ENCODE data around the gene CDHR1.

CDHR1 gene

DNA sequence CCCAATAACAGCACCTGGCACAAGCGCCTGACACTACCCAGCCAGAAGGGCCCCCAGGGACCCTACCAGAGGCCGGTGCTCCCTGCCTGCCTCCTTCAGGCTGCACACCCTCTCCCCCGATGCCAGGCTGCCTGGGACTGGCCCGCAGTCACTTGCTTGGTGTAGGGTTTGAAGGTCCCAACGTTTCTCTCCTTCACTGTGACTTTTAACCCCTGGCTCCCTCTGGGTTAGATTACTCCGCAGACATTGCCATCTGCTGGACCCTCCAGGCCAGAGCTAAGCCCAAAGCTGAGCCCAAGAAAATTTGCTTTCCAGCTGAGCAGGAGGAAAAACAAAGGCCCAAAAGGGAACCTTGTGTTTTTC, 6.9 kb downstream of the CDHR1 start:
- no peaks in the 10 kb centered on the region for H3K4me1 ChIP-seq (ENCODE audit: control insufficient read depth, insufficient read depth, low read length)
- H3K27ac ChIP-seq (ENCODE audit: low read depth, low read length), result no peak overlapping the region
- no peak overlapping the region for H3K9ac ChIP-seq (ENCODE audit: low read depth, low read length)
- H3K27me3 ChIP-seq (ENCODE audit: control insufficient read depth, insufficient read depth, low read length), result peaks cover 11% of the 10 kb centered on the region
- H3K36me3 ChIP-seq (ENCODE audit: control insufficient read depth, insufficient read depth, low read length), result no peaks in the 10 kb centered on the region
- H3K9me3 ChIP-seq (ENCODE audit: control insufficient read depth, insufficient read depth, low read length), result no peaks in the 10 kb centered on the region
- no peak overlapping the region for H3K4me3 ChIP-seq (ENCODE audit: low read depth, low read length)

DNA sequence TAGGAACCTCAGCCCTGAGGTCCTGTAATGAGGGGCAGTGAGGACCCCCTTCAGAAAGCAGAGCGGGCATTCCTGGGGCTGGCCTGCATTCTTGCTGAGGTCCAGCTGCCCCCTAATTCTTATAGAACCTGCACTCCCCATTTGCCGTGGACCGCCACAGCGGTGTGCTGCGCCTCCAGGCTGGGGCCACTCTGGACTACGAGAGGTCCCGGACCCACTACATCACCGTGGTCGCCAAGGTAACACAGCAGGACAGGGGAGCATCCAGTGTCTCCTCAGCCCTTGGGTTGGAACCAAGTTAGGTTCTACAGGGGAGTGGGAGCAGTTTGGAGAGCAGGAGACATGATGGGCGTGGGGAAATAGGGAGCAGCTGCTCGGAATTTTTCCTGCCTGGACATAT, 7.3 kb downstream of the CDHR1 start:
- H3K9ac ChIP-seq (ENCODE audit: low read depth, low read length), result no peak overlapping the region

GRCh38 chr10:84202349-84202748, 8.0 kb downstream of the CDHR1 start:
- H3K9ac ChIP-seq (ENCODE audit: low read depth, low read length), result no peak overlapping the region
- H3K4me1 ChIP-seq (ENCODE audit: control insufficient read depth, insufficient read depth, low read length), result no peaks in the 10 kb centered on the region
- no peak overlapping the region for H3K27ac ChIP-seq (ENCODE audit: low read depth, low read length)
- H3K36me3 ChIP-seq (ENCODE audit: control insufficient read depth, insufficient read depth, low read length), result no peaks in the 10 kb centered on the region
- no peak overlapping the region for H3K4me3 ChIP-seq (ENCODE audit: low read depth, low read length)
- no peaks in the 10 kb centered on the region for H3K27me3 ChIP-seq (ENCODE audit: control insufficient read depth, insufficient read depth, low read length)
- H3K9me3 ChIP-seq (ENCODE audit: control insufficient read depth, insufficient read depth, low read length), result no peaks in the 10 kb centered on the region

More for the DNA sequence above, 7.3 kb downstream of the CDHR1 start:
- no peaks in the 10 kb centered on the region for H3K9me3 ChIP-seq (ENCODE audit: control insufficient read depth, insufficient read depth, low read length)
- no peaks in the 10 kb centered on the region for H3K4me1 ChIP-seq (ENCODE audit: control insufficient read depth, insufficient read depth, low read length)
- peaks cover 7% of the 10 kb centered on the region for H3K27me3 ChIP-seq (ENCODE audit: control insufficient read depth, insufficient read depth, low read length)
- no peak overlapping the region for H3K27ac ChIP-seq (ENCODE audit: low read depth, low read length)
- H3K36me3 ChIP-seq (ENCODE audit: control insufficient read depth, insufficient read depth, low read length), result no peaks in the 10 kb centered on the region
- H3K4me3 ChIP-seq (ENCODE audit: low read depth, low read length), result no peak overlapping the region

GRCh38 chr10:84204122-84204521, 9.8 kb downstream of the CDHR1 start:
- H3K4me1 ChIP-seq (ENCODE audit: control insufficient read depth, insufficient read depth, low read length), result no peaks in the 10 kb centered on the region
- no peaks in the 10 kb centered on the region for H3K27me3 ChIP-seq (ENCODE audit: control insufficient read depth, insufficient read depth, low read length)
- no peak overlapping the region for H3K9ac ChIP-seq (ENCODE audit: low read depth, low read length)
- H3K36me3 ChIP-seq (ENCODE audit: control insufficient read depth, insufficient read depth, low read length), result no peaks in the 10 kb centered on the region
- H3K27ac ChIP-seq (ENCODE audit: low read depth, low read length), result no peak overlapping the region
- H3K4me3 ChIP-seq (ENCODE audit: low read depth, low read length), result no peak overlapping the region
- no peaks in the 10 kb centered on the region for H3K9me3 ChIP-seq (ENCODE audit: control insufficient read depth, insufficient read depth, low read length)

DNA sequence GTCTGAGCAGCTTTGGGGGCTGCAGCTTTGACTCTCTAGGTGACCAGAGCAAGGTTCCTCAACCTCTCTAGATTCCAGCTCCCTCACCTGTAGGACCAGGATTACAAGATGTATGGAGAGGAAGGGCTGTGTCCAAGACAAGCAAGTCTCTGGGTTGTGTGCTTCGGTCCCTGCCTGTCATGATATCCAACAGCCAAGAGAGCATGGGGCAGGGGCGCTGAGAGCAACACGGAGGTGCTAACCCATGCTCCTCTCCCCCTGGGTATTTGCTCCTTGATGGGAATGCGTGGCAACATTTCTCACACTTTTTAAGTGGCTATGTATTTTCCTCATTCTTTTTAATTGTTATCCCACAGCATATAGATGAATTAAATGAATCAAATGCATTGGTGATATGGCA, 10.3 kb downstream of the CDHR1 start:
- H3K27ac ChIP-seq (ENCODE audit: low read depth, low read length), result no peak overlapping the region
- no peaks in the 10 kb centered on the region for H3K27me3 ChIP-seq (ENCODE audit: control insufficient read depth, insufficient read depth, low read length)
- no peak overlapping the region for H3K9ac ChIP-seq (ENCODE audit: low read depth, low read length)
- H3K36me3 ChIP-seq (ENCODE audit: control insufficient read depth, insufficient read depth, low read length), result no peaks in the 10 kb centered on the region
- H3K4me3 ChIP-seq (ENCODE audit: low read depth, low read length), result no peak overlapping the region
- H3K9me3 ChIP-seq (ENCODE audit: control insufficient read depth, insufficient read depth, low read length), result no peaks in the 10 kb centered on the region
- no peaks in the 10 kb centered on the region for H3K4me1 ChIP-seq (ENCODE audit: control insufficient read depth, insufficient read depth, low read length)

DNA sequence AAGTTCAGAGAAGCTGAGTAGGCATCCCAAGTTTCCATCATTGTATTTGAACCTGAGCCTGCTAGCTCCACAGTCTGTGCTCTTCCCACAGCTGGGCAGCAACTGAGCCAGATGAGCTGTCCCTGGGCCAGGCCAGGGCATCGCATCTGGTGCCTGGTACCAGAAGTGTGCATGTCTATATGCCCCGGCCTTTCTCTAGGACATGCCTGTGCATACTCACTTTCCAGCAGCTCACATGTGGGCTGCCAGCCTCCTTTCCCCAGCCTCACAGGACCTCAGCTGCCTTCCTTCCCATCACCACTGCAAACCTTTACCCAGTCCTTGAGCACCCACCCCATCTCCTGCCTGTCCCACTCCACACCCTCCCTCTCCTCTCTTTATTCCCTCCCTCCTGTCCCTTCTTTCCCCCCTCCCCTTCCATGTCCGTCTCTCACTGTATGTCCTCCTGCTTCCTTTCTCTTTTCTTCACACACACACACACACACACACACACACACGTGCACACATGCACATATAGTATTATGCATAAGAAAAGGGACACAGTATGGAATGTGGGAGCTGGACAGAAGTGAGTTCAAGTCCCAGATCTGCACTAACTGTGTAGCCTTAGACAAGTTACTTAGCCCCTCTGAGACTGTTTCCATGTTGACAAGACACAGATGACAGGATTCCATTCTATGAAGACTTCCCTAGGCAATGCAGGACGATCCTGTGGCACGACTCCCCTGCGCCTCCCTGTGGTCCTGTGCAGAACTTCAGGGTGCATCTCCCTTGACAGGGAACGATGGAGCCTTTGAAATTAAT, 10.9 kb downstream of the CDHR1 start:
- no peaks in the 10 kb centered on the region for H3K27me3 ChIP-seq (ENCODE audit: control insufficient read depth, insufficient read depth, low read length)
- no peaks in the 10 kb centered on the region for H3K9me3 ChIP-seq (ENCODE audit: control insufficient read depth, insufficient read depth, low read length)
- no peak overlapping the region for H3K4me3 ChIP-seq (ENCODE audit: low read depth, low read length)

GRCh38 chr10:84205853-84206525, 11.7 kb downstream of the CDHR1 start:
- H3K9ac ChIP-seq (ENCODE audit: low read depth, low read length), result no peak overlapping the region
- no peaks in the 10 kb centered on the region for H3K4me1 ChIP-seq (ENCODE audit: control insufficient read depth, insufficient read depth, low read length)
- no peaks in the 10 kb centered on the region for H3K36me3 ChIP-seq (ENCODE audit: control insufficient read depth, insufficient read depth, low read length)
- H3K9me3 ChIP-seq (ENCODE audit: control insufficient read depth, insufficient read depth, low read length), result no peaks in the 10 kb centered on the region
- H3K27me3 ChIP-seq (ENCODE audit: control insufficient read depth, insufficient read depth, low read length), result no peaks in the 10 kb centered on the region
- no peak overlapping the region for H3K4me3 ChIP-seq (ENCODE audit: low read depth, low read length)
- H3K27ac ChIP-seq (ENCODE audit: low read depth, low read length), result no peak overlapping the region

More for the DNA sequence above, 10.9 kb downstream of the CDHR1 start:
- Histone ChIP-seq H3K4me1 (ENCODE audit: control insufficient read depth, insufficient read depth, low read length) (no peaks in the 10 kb centered on the region), H3K36me3 (ENCODE audit: control insufficient read depth, insufficient read depth, low read length) (no peaks in the 10 kb centered on the region), H3K27ac (ENCODE audit: low read depth, low read length) (no peak overlapping the region), H3K9ac (ENCODE audit: low read depth, low read length) (no peak overlapping the region)

DNA sequence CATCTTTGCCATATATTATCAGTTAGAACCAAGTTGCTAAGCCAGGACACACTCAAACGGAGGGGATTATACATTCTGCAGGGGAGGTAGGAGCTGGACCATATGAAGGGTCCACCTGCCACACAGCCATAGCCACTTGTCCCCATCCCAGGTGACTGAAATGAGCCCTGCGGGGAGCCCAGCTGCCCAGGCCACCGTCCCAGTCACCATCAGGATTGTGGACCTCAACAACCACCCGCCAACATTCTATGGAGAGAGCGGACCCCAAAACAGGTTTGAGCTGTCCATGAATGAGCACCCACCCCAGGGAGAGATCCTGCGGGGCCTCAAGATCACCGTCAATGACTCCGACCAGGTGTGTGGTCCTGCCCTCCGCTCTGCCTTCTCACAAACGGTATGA, 13.7 kb downstream of the CDHR1 start:
- Histone ChIP-seq H3K9me3 (ENCODE audit: control insufficient read depth, insufficient read depth, low read length) (no peaks in the 10 kb centered on the region), H3K27ac (ENCODE audit: low read depth, low read length) (no peak overlapping the region), H3K4me1 (ENCODE audit: control insufficient read depth, insufficient read depth, low read length) (no peaks in the 10 kb centered on the region), H3K36me3 (ENCODE audit: control insufficient read depth, insufficient read depth, low read length) (no peaks in the 10 kb centered on the region), H3K27me3 (ENCODE audit: control insufficient read depth, insufficient read depth, low read length) (no peaks in the 10 kb centered on the region), H3K9ac (ENCODE audit: low read depth, low read length) (no peak overlapping the region), H3K4me3 (ENCODE audit: low read depth, low read length) (no peak overlapping the region)

DNA sequence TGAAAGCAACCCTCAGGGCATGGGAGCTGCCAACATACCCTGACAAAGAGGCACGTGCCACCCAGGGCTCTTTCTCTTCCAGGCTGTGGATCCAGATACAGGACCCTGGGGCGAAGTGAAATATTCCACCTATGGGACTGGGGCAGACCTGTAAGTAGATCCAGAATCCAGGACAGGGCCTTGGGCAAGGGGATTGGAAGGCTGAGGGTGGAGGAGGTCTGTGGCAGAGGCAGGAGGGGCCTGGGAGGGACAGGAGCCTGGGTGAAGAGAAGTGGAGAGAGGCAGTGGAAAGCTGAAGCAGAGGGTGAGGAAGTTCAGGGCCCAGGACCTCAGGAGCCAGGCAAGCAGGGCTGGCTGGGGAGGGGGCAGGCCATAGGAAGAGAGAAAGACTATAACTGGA, 17.2 kb downstream of the CDHR1 start:
- no peaks in the 10 kb centered on the region for H3K9me3 ChIP-seq (ENCODE audit: control insufficient read depth, insufficient read depth, low read length)
- no peak overlapping the region for H3K27ac ChIP-seq (ENCODE audit: low read depth, low read length)
- H3K27me3 ChIP-seq (ENCODE audit: control insufficient read depth, insufficient read depth, low read length), result no peaks in the 10 kb centered on the region
- H3K4me3 ChIP-seq (ENCODE audit: low read depth, low read length), result no peak overlapping the region
- H3K4me1 ChIP-seq (ENCODE audit: control insufficient read depth, insufficient read depth, low read length), result 0 out of 2 replicates have a peak, but pooled peaks cover 3% of the 10 kb centered on the region
- H3K36me3 ChIP-seq (ENCODE audit: control insufficient read depth, insufficient read depth, low read length), result no peaks in the 10 kb centered on the region
- H3K9ac ChIP-seq (ENCODE audit: low read depth, low read length), result no peak overlapping the region

DNA sequence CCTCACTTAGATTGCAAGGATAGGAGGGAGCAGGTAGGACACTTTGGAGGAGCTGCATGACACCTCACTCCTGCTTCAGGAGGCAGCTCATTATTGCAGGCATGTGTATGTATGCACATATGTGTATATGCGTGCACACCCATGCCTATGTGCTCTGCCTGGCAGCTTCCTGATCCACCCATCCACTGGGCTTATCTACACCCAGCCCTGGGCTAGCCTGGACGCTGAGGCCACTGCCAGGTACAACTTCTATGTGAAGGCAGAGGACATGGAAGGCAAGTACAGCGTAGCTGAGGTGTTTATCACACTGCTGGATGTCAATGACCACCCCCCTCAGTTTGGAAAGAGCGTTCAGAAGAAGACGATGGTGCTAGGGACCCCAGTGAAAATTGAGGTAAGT, 17.7 kb downstream of the CDHR1 start:
- Histone ChIP-seq H3K27me3 (ENCODE audit: control insufficient read depth, insufficient read depth, low read length) (no peaks in the 10 kb centered on the region), H3K36me3 (ENCODE audit: control insufficient read depth, insufficient read depth, low read length) (no peaks in the 10 kb centered on the region), H3K9ac (ENCODE audit: low read depth, low read length) (no peak overlapping the region), H3K27ac (ENCODE audit: low read depth, low read length) (no peak overlapping the region), H3K4me1 (ENCODE audit: control insufficient read depth, insufficient read depth, low read length) (0 out of 2 replicates have a peak, but pooled peaks cover 3% of the 10 kb centered on the region), H3K4me3 (ENCODE audit: low read depth, low read length) (no peak overlapping the region), H3K9me3 (ENCODE audit: control insufficient read depth, insufficient read depth, low read length) (no peaks in the 10 kb centered on the region)

DNA sequence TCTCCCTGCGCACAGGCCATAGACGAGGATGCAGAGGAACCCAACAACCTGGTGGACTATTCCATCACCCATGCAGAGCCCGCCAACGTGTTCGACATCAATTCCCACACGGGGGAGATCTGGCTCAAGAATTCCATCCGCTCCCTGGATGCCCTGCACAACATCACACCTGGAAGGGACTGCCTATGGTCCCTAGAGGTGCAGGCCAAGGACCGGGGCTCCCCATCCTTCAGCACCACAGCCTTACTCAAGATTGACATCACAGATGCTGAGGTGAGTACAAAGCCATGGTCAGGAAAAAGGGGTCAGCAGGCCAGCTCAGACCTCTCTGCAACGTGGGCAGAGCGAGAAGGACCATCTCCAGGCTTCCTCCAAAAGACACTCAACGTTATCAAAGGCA, 18.7 kb downstream of the CDHR1 start:
- H3K27ac ChIP-seq (ENCODE audit: low read depth, low read length), result no peak overlapping the region
- no peak overlapping the region for H3K4me3 ChIP-seq (ENCODE audit: low read depth, low read length)
- no peaks in the 10 kb centered on the region for H3K27me3 ChIP-seq (ENCODE audit: control insufficient read depth, insufficient read depth, low read length)
- 0 out of 2 replicates have a peak, but pooled peaks cover 3% of the 10 kb centered on the region for H3K4me1 ChIP-seq (ENCODE audit: control insufficient read depth, insufficient read depth, low read length)
- H3K36me3 ChIP-seq (ENCODE audit: control insufficient read depth, insufficient read depth, low read length), result no peaks in the 10 kb centered on the region
- no peaks in the 10 kb centered on the region for H3K9me3 ChIP-seq (ENCODE audit: control insufficient read depth, insufficient read depth, low read length)
- no peak overlapping the region for H3K9ac ChIP-seq (ENCODE audit: low read depth, low read length)

Data from HUES48 (cell line).